ENCODE data around the gene CCDC91.

DNA sequence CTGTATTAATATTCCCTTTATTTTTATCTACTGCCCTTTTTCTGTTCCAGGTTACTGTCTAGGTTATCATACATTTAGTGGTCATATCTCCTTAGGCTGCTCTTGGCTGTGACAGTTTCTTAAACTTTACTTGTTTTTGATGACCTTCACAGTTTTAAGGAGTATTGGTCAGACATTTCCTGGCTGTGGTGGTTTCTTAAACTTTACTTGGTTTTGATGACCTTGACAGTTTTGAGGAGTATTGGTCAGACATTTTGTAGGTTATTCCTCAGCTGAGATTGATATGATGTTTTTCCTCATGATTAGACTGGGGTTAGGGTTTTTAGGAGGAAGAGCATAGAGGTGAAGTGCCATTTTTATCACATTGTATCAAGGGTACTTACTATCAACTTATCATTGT is 36.4 kb downstream of the CCDC91 start:
- TF ChIP-seq, protein P1, sequence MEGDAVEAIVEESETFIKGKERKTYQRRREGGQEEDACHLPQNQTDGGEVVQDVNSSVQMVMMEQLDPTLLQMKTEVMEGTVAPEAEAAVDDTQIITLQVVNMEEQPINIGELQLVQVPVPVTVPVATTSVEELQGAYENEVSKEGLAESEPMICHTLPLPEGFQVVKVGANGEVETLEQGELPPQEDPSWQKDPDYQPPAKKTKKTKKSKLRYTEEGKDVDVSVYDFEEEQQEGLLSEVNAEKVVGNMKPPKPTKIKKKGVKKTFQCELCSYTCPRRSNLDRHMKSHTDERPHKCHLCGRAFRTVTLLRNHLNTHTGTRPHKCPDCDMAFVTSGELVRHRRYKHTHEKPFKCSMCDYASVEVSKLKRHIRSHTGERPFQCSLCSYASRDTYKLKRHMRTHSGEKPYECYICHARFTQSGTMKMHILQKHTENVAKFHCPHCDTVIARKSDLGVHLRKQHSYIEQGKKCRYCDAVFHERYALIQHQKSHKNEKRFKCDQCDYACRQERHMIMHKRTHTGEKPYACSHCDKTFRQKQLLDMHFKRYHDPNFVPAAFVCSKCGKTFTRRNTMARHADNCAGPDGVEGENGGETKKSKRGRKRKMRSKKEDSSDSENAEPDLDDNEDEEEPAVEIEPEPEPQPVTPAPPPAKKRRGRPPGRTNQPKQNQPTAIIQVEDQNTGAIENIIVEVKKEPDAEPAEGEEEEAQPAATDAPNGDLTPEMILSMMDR (IDR thresholded peaks at IDR 0.05; ENCODE audit: insufficient read depth, low read length, poor library complexity, severe bottlenecking), result no peak
- no peak for TF ChIP-seq EZH2phosphoT487 (conservative IDR thresholded peaks at IDR 0.05; ENCODE audit: low read length)

Data from SU-DHL-6 (cell line).